GM19193 (cell line): Measurements from ENCODE around the gene GID4.

Source experiments
- POLR2A ChIP-seq: IDR thresholded peaks from 4 replicates; pipeline ENCODE4 v1.6.1; 2011; ENCODE audit not compliant: insufficient read depth, insufficient read length; ENCODE audit errors: extremely low read depth

GID4 gene

GRCh38 chr17:18008496-18009268 lies 30.5 kb upstream of the GID4 start:
- no peak for TF ChIP-seq POLR2A

- no peak for TF ChIP-seq POLR2A
Measured at GRCh38 chr17:18009609-18010420, 29.4 kb upstream of the GID4 start.

GRCh38 chr17:18011286-18011685 lies 27.9 kb upstream of the GID4 start:
- no peak for TF ChIP-seq POLR2A

- no peak for TF ChIP-seq POLR2A
Measured at GRCh38 chr17:18014006-18014405, 25.2 kb upstream of the GID4 start.

GRCh38 chr17:18015593-18015992 lies 23.6 kb upstream of the GID4 start:
- no peak for TF ChIP-seq POLR2A

GRCh38 chr17:18016426-18016825 lies 22.8 kb upstream of the GID4 start:
- no peak for TF ChIP-seq POLR2A

- no peak for TF ChIP-seq POLR2A
Measured at GRCh38 chr17:18017958-18018357, 21.2 kb upstream of the GID4 start.

- no peak for TF ChIP-seq POLR2A
Measured at GRCh38 chr17:18018411-18018921, 20.7 kb upstream of the GID4 start.

GRCh38 chr17:18019838-18020154 lies 19.4 kb upstream of the GID4 start:
- TF ChIP-seq POLR2A: no peak

- TF ChIP-seq POLR2A: no peak
Measured at GRCh38 chr17:18020971-18021370, 18.2 kb upstream of the GID4 start.

GRCh38 chr17:18021372-18021771 lies 17.8 kb upstream of the GID4 start:
- no peak for TF ChIP-seq POLR2A

GRCh38 chr17:18025241-18025944 lies 13.8 kb upstream of the GID4 start:
- no peak for TF ChIP-seq POLR2A

- TF ChIP-seq POLR2A: no peak
Measured at GRCh38 chr17:18025945-18026776, 13.0 kb upstream of the GID4 start.

GRCh38 chr17:18027280-18027679 lies 11.9 kb upstream of the GID4 start:
- no peak for TF ChIP-seq POLR2A

GRCh38 chr17:18028114-18028951 lies 10.9 kb upstream of the GID4 start:
- TF ChIP-seq POLR2A: no peak
